K562 (cell line): ENCODE results near the gene PDE6G. TPM values are rescaled to one million over a fixed set of nuclear protein-coding genes. Genes with fewer than 3 reads are reported as not detected.

Experiments
- ATF1 ChIP-seq, 2 experiments: fragments of 450-650 bp in 1 of 2; IDR thresholded peaks; 2 replicates each; pipeline ENCODE4 v1.6.1; 2016; ENCODE audit warnings: missing compliant biosample characterization in 1 of 2, missing genetic modification characterization in 1 of 2
- BCL6 ChIP-seq: fragments of 250-450 bp; sonication (Bioruptor Pico); IDR thresholded peaks from 2 replicates; pipeline ENCODE4 v1.4.0; 2020
- DLX4 ChIP-seq: fragments of 250-450 bp; sonication (Bioruptor Pico); IDR thresholded peaks from 2 replicates; pipeline ENCODE4 v1.6.1; 2021; ENCODE audit warnings: mild to moderate bottlenecking
- E2F3 ChIP-seq: fragments of 250-450 bp; sonication (Bioruptor Pico); IDR thresholded peaks from 2 replicates; pipeline ENCODE4 v1.4.0; 2020; ENCODE audit warnings: mild to moderate bottlenecking
- ETV1 ChIP-seq: fragments of 450-650 bp; conservative IDR thresholded peaks from 2 replicates; pipeline ENCODE4 v1.6.1; 2016; ENCODE audit warnings: missing genetic modification characterization, control low read depth, low read depth, missing compliant biosample characterization
- HMGXB4 ChIP-seq: sonication (generic); formaldehyde crosslinking; IDR thresholded peaks from 2 replicates; pipeline ENCODE4 v1.8.1; 2023; ENCODE audit warnings: mild to moderate bottlenecking, missing genetic modification reagents
- JUND ChIP-seq, 2 experiments: IDR thresholded peaks; 2 replicates in 1 of 2; 3 replicates in 1 of 2; pipeline ENCODE4 v1.6.1; 2011; ENCODE audit warnings: borderline replicate concordance in 2 of 2, low read depth in 2 of 2, low read length in 2 of 2, improper control_type of control experiment in 1 of 2, missing biosample characterization in 1 of 2, missing genetic modification characterization in 1 of 2, missing genetic modification reagents in 1 of 2
- KLF16 ChIP-seq: IDR thresholded peaks from 2 replicates; pipeline ENCODE4 v1.6.1; 2016; ENCODE audit warnings: antibody characterized with exemption
- MEIS2 ChIP-seq: fragments of 450-650 bp; IDR thresholded peaks from 2 replicates; pipeline ENCODE4 v1.6.1; 2014; ENCODE audit warnings: mild to moderate bottlenecking; ENCODE audit not compliant: partially characterized antibody
- PCBP1 ChIP-seq: fragments of 200-400 bp; formaldehyde crosslinking; IDR thresholded peaks from 2 replicates; pipeline ENCODE4 v1.6.1; 2018; ENCODE audit warnings: mild to moderate bottlenecking, low read depth, low read length; ENCODE audit not compliant: poor library complexity, severe bottlenecking
- PTRF ChIP-seq: fragments of 450-650 bp; IDR thresholded peaks from 2 replicates; pipeline ENCODE4 v1.6.1; 2016; ENCODE audit warnings: mild to moderate bottlenecking, missing genetic modification characterization, missing compliant biosample characterization
- PYGO2 ChIP-seq: fragments of 450-650 bp; IDR thresholded peaks from 2 replicates; pipeline ENCODE4 v1.6.1; 2016; ENCODE audit warnings: mild to moderate bottlenecking, missing genetic modification characterization, moderate library complexity, missing compliant biosample characterization
- RNF2 ChIP-seq: sonication (generic); IDR thresholded peaks from 2 replicates; pipeline ENCODE4 v1.6.1; 2016
- RUNX1 ChIP-seq: sonication (generic); IDR thresholded peaks from 2 replicates; pipeline ENCODE4 v1.6.1; 2016; ENCODE audit warnings: antibody characterized with exemption, low read depth
- SMAD4 ChIP-seq: fragments of 250-450 bp; sonication (Bioruptor Pico); conservative IDR thresholded peaks from 2 replicates; pipeline ENCODE4 v1.8.0; 2021; ENCODE audit warnings: inconsistent platforms, mild to moderate bottlenecking, moderate library complexity
- USF2 ChIP-seq: sonication (generic); formaldehyde crosslinking; IDR thresholded peaks from 2 replicates; pipeline ENCODE4 v1.5.0; 2020; ENCODE audit warnings: missing genetic modification reagents
- ZFP36 ChIP-seq: fragments of 150-350 bp; IDR thresholded peaks from 2 replicates; pipeline ENCODE4 v1.6.1; 2018; ENCODE audit warnings: low read length, low read depth; ENCODE audit not compliant: partially characterized antibody
- ZNF395 ChIP-seq: fragments of 200-800 bp; sonication (Bioruptor generic); IDR thresholded peaks from 2 replicates; pipeline ENCODE4 v1.6.1; 2017; ENCODE audit warnings: missing genetic modification characterization, missing compliant biosample characterization
- ZNF408 ChIP-seq: fragments of 250-450 bp; sonication (Bioruptor Pico); IDR thresholded peaks from 2 replicates; pipeline ENCODE4 v1.4.0; 2020; ENCODE audit warnings: low read depth, mild to moderate bottlenecking, moderate library complexity
- ZNF586 ChIP-seq: fragments of 450-650 bp; formaldehyde crosslinking; conservative IDR thresholded peaks from 2 replicates; pipeline ENCODE4 v1.4.0; 2020; ENCODE audit warnings: mild to moderate bottlenecking, moderate library complexity
- ZNF655 ChIP-seq: fragments of 250-450 bp; sonication (Bioruptor Pico); IDR thresholded peaks from 2 replicates; pipeline ENCODE4 v1.5.0; 2021
- ZNF75A ChIP-seq: fragments of 450-650 bp; formaldehyde crosslinking; IDR thresholded peaks from 2 replicates; pipeline ENCODE4 v1.4.0; 2020; ENCODE audit warnings: mild to moderate bottlenecking
- polyA plus RNA-seq, 8 experiments: library from polyadenylated mRNA; depleted of rRNA in 4 of 8; stranded (reverse) in 5 of 8; unstranded in 3 of 8; fragments of >200 nt; fragmentation: Nextera tagmentation in 2 of 8; fragmentation: Illumina TruSeq in 1 of 8; extraction: Ambion mirVana in 2 of 8; extraction: Trizol in 1 of 8; gene quantifications; 2 replicates each; pipeline versions ENCODE4 v1.2.1 to v1.2.3, GENCODE V29; 2011 to 2014; ENCODE audit warnings: inconsistent platforms in 1 of 8, missing spikeins in 1 of 8
- total RNA-seq, 7 experiments: library from RNA; depleted of rRNA in 6 of 7; stranded (reverse); fragments of >200 nt in 6 of 7; fragmentation: Illumina TruSeq in 2 of 7; extraction: Trizol in 2 of 7; gene quantifications; 2 replicates each; pipeline versions ENCODE4 v1.2.1 to v1.2.3, GENCODE V29; 2011 to 2021; ENCODE audit warnings: low replicate concordance in 1 of 7

Gene PDE6G
- total and polyA plus RNA-seq, 9 of the 15 experiments (the other 6 are each of a cell fraction or from before 2014, with no cell fraction given): 0.14 to 0.59 TPM; not detected in 7

- TF ChIP-seq BCL6 (CRISPR knock-in tag) (0 out of 2 replicates have a peak, but pooled peaks have one; percentile 47), HMGXB4 (CRISPR knock-in tag) (no peak), RUNX1 (no peak), DLX4 (CRISPR knock-in tag) (no peak), ATF1 (CRISPR knock-in tag; IDR thresholded peaks at IDR 0.05) (no peak), ATF1 (tag; IDR thresholded peaks at IDR 0.05) (peak; percentile 33), ZNF655 (CRISPR knock-in tag) (no peak), ETV1 (0 out of 2 replicates have a peak, but pooled peaks have one; percentile 40), PCBP1 (no peak), JUND (IDR thresholded peaks at IDR 0.05; ENCODE audit: borderline replicate concordance, low read depth, low read length) (no peak), JUND (tag; IDR thresholded peaks at IDR 0.05; ENCODE audit: borderline replicate concordance, low read depth, low read length) (peak; percentile 59; the same call in 1 of the 3 replicates), ZNF75A (no peak), ZNF395 (CRISPR knock-in tag) (peak; percentile 98), ZNF586 (CRISPR knock-in tag) (0 out of 2 replicates have a peak, but pooled peaks have one; percentile 20), ZFP36 (peak; percentile 45), RNF2 (peak; percentile 54; the same call in 1 of the 2 replicates), MEIS2 (no peak), E2F3 (CRISPR knock-in tag) (peak; percentile 91), ZNF408 (CRISPR knock-in tag) (no peak), PTRF (tag) (peak; percentile 74; the same call in 1 of the 2 replicates), PYGO2 (tag) (peak; percentile 52; the same call in 1 of the 2 replicates), KLF16 (no peak), USF2 (CRISPR knock-in tag) (no peak), SMAD4 (CRISPR knock-in tag) (peak; percentile 91)
These were observed 9.1 kb upstream of the PDE6G start (continued) for GRCh38 chr17:81665205-81666091.
